Measurements from ENCODE around the gene MYH4. TPM values are rescaled to one million over a fixed set of nuclear protein-coding genes. Genes with fewer than 3 reads are reported as not detected.
A peak's percentile ranks its signal among the peaks of the same experiment; 100 is the strongest.

The MYH4 gene
- total and polyA plus RNA-seq, 2 of the 8 experiments (the other 6 are each of a cell fraction or from before 2014, with no cell fraction given): not detected

DNA sequence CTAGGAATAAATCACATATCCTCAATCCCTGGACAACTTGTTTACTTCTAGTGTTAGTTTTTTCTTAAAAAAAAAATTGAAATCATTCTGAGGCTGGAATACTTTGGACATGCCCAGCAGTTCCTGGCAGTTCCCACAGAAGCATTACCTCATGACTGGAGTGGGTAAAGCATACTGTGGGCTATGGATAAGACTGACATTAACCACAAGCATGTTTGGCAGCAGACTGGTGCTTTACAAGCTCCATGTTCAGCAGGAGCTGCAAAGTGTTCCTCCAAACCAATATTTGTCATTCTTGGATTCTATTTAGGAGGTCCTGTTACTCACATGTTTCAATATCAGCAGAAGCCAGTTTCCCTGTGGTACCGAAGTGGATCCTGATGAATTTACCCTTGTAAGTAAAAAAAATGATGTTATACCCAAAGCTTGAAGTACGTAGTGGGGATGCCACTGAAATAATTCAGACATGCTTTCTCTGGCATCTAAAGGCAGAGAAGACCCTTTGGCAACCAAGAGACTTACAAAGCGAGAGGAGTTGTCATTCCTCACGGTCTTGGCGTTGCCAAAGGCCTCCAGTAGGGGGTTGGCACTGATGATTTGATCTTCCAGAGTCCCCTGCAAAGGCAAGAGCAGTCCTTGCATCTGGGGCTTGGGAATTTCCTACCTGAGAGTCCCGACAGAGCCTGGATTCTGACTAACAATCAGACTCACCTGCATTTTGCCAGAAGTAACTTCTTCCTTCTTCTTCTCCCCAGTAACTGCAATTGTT is 44.1 kb upstream of the MYH4 start (continued):
- TF ChIP-seq, protein P1, sequence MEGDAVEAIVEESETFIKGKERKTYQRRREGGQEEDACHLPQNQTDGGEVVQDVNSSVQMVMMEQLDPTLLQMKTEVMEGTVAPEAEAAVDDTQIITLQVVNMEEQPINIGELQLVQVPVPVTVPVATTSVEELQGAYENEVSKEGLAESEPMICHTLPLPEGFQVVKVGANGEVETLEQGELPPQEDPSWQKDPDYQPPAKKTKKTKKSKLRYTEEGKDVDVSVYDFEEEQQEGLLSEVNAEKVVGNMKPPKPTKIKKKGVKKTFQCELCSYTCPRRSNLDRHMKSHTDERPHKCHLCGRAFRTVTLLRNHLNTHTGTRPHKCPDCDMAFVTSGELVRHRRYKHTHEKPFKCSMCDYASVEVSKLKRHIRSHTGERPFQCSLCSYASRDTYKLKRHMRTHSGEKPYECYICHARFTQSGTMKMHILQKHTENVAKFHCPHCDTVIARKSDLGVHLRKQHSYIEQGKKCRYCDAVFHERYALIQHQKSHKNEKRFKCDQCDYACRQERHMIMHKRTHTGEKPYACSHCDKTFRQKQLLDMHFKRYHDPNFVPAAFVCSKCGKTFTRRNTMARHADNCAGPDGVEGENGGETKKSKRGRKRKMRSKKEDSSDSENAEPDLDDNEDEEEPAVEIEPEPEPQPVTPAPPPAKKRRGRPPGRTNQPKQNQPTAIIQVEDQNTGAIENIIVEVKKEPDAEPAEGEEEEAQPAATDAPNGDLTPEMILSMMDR (IDR thresholded peaks at IDR 0.05; ENCODE audit: control extremely low read depth in 1 of 3, insufficient read depth in 1 of 3, low read depth in 1 of 3, low read length in 3 of 3): peak in 1 of 3 experiments; percentile 43; a peak in 1 of 4 replicates
- TF ChIP-seq SIRT6 (IDR thresholded peaks at IDR 0.05; ENCODE audit: low read length): no peak
- no peak for TF ChIP-seq TEAD4 (IDR thresholded peaks at IDR 0.05; ENCODE audit: low read depth, low read length)
- no peak for TF ChIP-seq EZH2 (IDR thresholded peaks at IDR 0.05; ENCODE audit: low read depth, low read length, severe bottlenecking)
- no peak for TF ChIP-seq MAFK (IDR thresholded peaks at IDR 0.05; ENCODE audit: low read depth, low read length)
- no peak for TF ChIP-seq SIN3A (conservative IDR thresholded peaks at IDR 0.05 in 1 of 2, IDR thresholded peaks at IDR 0.05 in 1 of 2; ENCODE audit: low read depth in 1 of 2, low read length in 2 of 2)
